Measurements from ENCODE around the gene FAM199X. TPM values are rescaled to one million over a fixed set of nuclear protein-coding genes. Genes with fewer than 3 reads are reported as not detected.

FAM199X gene
- total RNA-seq, 1 experiment from 2014 or later, result 12.1 TPM

GRCh38 chrX:104134583-104135261, 31.5 kb upstream of the FAM199X start:
- H3K4me3 Mint-ChIP-seq, result no peak overlapping the region

More at GRCh38 chrX:104134583-104135261, 31.5 kb upstream of the FAM199X start:
- no peak overlapping the region for H3K27ac ChIP-seq (ENCODE audit: insufficient read length, low read depth, low read length)
- no peak overlapping the region for H3K4ac ChIP-seq (ENCODE audit: low read depth, low read length)
- H2BK5ac ChIP-seq (ENCODE audit: insufficient read length, low read length), result no peak overlapping the region
- no peaks in the 10 kb centered on the region for H3K79me2 ChIP-seq (ENCODE audit: insufficient read depth, low read length)
- no peak overlapping the region for H3T11ph ChIP-seq (ENCODE audit: low read length)
- no peak overlapping the region for H2BK20ac ChIP-seq (ENCODE audit: low read depth, low read length, poor library complexity, severe bottlenecking)
- no peak overlapping the region for H2AK5ac ChIP-seq (ENCODE audit: insufficient read length, low read length)
- peaks cover 10% of the 10 kb centered on the region for H3K9me3 ChIP-seq (ENCODE audit: control insufficient read depth, low read depth, low read length)
- H4K20me1 ChIP-seq (ENCODE audit: control insufficient read depth, insufficient read depth, insufficient read length), result no peaks in the 10 kb centered on the region
- H2BK12ac ChIP-seq (ENCODE audit: insufficient read length, low read depth, low read length), result no peak overlapping the region
- H2BK120ac ChIP-seq (ENCODE audit: low read depth, low read length, poor library complexity, severe bottlenecking), result no peak overlapping the region
- TF ChIP-seq CTCF (conservative IDR thresholded peaks at IDR 0.05), result no peak
- no peak overlapping the region for H3K18ac ChIP-seq (ENCODE audit: insufficient read length, low read depth, low read length)
- H3K9ac ChIP-seq (ENCODE audit: extremely low read depth, insufficient read length, low read length), result no peak overlapping the region
- no CpG with 5 or more reads among the region's 5 CpGs for WGBS (ENCODE audit: extremely low coverage, insufficient read length, low lambda C conversion rate)
- H3K79me1 ChIP-seq (ENCODE audit: insufficient read depth, low read depth, low read length, poor library complexity, severe bottlenecking), result no peaks in the 10 kb centered on the region
- no peak overlapping the region for H3K56ac ChIP-seq (ENCODE audit: insufficient read length, low read depth, low read length)
- H3K27me3 ChIP-seq (ENCODE audit: insufficient read depth, low read length), result no peaks in the 10 kb centered on the region
- no peak overlapping the region for H3K4me2 ChIP-seq (ENCODE audit: insufficient read depth, insufficient read length, low read length)
- H3K23ac ChIP-seq (ENCODE audit: insufficient read length, low read depth, low read length), result no peak overlapping the region
- H3K9me3 Mint-ChIP-seq, result peaks cover 0 to 56% of the 10 kb centered on the region in 2 experiments; a peak in 3 of 5 replicates
- H3K27ac Mint-ChIP-seq, result no peak overlapping the region; a peak in 1 of 7 replicates
- no peaks in the 10 kb centered on the region for H3K36me3 Mint-ChIP-seq (ENCODE audit: insufficient read depth in 1 of 3, low read depth in 3 of 3)
- H3K4me1 Mint-ChIP-seq, result no peaks in the 10 kb centered on the region
- no peak overlapping the region for H2AFZ ChIP-seq (ENCODE audit: low read length)
- no peak overlapping the region for H4K8ac ChIP-seq (replicated peaks; ENCODE audit: insufficient read length, low read depth, low read length)
- H2BK15ac ChIP-seq (ENCODE audit: low read depth, low read length), result no peak overlapping the region
- no peak overlapping the region for H4K91ac ChIP-seq (ENCODE audit: insufficient read length, low read depth, low read length)
- H4K5ac ChIP-seq (ENCODE audit: insufficient read length, low read depth, low read length), result no peak overlapping the region
- no peaks in the 10 kb centered on the region for H3K23me2 ChIP-seq (ENCODE audit: insufficient read length, low read depth, low read length, poor library complexity, severe bottlenecking)
- no peak for DNase-seq
- H3K14ac ChIP-seq (ENCODE audit: insufficient read depth, low read length), result no peak overlapping the region
- H3K4me1 ChIP-seq (ENCODE audit: insufficient read depth, low read length), result no peaks in the 10 kb centered on the region
- no peaks in the 10 kb centered on the region; the same call in 1 of the 2 replicates for H3K27me3 Mint-ChIP-seq (ENCODE audit: low read depth)

All from H9 (cell line).